Stimulated activated effector memory CD8-positive, alpha-beta T cell treated with anti-CD3 and anti-CD28 coated beads, Interleukin-12 subunit alpha, Interleukin-12 subunit beta, amount 100 ng/mL, for 72 hours (primary cell): Measurements from ENCODE around the gene GALNT14.

ENCODE experiments used
- ATAC-seq: fragments of 150-1000 bp; cut with Tn5 transposase; 2 replicates; pipeline ENCODE4 v1.10.0; 2021
- DNase-seq, 2 donors: peaks; one replicate each; pipeline ENCODE4 v3.0.0; 2021 to 2022; ENCODE audit warnings: low spot score in 2 of 2
- H3K27ac Mint-ChIP-seq: one replicate; pipeline ENCODE4 v1.8.0; 2022; ENCODE audit warnings: mild to moderate bottlenecking, mixed read lengths
- H3K36me3 Mint-ChIP-seq: one replicate; pipeline ENCODE4 v1.8.0; 2022; ENCODE audit warnings: mild to moderate bottlenecking, mixed read lengths
- H3K4me1 Mint-ChIP-seq: one replicate; pipeline ENCODE4 v1.8.0; 2022; ENCODE audit warnings: mixed read lengths
- H3K4me3 Mint-ChIP-seq: one replicate; pipeline ENCODE4 v1.8.0; 2022; ENCODE audit warnings: mild to moderate bottlenecking, mixed read lengths
- H3K9me3 Mint-ChIP-seq: one replicate; pipeline ENCODE4 v1.8.0; 2022; ENCODE audit warnings: mixed read lengths

GALNT14 gene

DNA sequence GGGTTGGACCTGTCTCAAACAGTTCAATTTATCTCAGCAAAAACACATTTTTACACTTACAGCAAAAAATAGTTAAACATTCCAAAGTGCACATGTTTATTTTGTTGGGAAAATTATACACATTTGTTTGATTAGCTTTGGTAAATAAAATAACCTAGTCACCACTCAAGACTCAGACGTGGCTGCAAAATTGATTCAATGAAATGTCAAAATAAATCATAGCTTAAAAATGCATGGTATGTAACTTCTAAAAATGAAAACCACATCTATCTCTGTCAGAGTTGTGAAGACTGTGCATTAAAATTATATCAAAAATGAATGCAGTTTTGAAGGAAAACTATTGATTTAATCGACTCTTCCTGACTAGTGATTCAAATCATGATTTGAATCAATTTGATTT is 56.7 kb downstream of the GALNT14 start:
- no peak overlapping the region for H3K4me3 Mint-ChIP-seq
- no peaks in the 10 kb centered on the region for H3K4me1 Mint-ChIP-seq
- no peaks in the 10 kb centered on the region for H3K36me3 Mint-ChIP-seq
- ATAC-seq (no peak), DNase-seq (no peak)
- H3K9me3 Mint-ChIP-seq, result no peaks in the 10 kb centered on the region
- no peak overlapping the region for H3K27ac Mint-ChIP-seq

DNA sequence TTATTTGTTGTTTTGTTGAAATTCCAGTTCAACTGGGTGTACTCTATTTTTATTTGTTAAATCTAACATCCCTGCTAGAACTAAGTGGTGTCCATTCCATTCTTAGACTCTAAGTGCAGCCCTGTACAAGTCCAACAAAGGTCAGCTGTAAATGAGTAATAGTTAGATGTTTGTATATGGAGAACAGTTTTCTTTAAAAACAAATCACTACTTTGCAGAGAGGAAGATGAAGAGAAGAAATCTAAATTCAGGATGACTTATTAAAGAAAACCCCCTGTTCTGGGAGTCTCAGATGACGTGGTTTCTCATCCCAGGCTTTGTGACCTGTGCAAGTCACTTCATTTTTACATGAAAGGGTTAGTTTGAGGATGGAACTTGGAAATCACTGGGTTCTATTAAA is 57.9 kb downstream of the GALNT14 start:
- no peaks in the 10 kb centered on the region for H3K36me3 Mint-ChIP-seq
- H3K9me3 Mint-ChIP-seq, result no peaks in the 10 kb centered on the region
- H3K4me1 Mint-ChIP-seq, result no peaks in the 10 kb centered on the region
- no peak overlapping the region for H3K4me3 Mint-ChIP-seq
- no peak overlapping the region for H3K27ac Mint-ChIP-seq
- DNase-seq (no peak), ATAC-seq (no peak)

DNA sequence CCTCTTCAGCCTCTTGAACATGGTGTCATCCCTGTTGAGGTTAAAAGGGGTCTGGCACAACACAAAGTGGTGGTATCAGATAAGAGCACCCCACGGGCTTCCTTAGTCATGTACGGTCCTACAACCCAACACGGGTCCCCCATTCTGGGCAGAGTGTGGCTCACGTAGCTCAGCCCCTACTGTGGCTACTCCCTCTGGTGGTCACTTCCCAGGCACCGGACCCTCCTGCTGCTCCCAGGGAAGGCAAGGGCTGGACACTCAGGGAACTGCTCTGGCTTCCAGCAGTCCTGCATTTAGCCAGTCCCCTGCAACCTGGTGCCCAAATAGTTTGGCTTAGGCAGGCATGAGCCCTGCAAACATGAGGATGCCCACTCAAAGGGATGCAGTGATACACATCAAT is 58.6 kb downstream of the GALNT14 start:
- Mint-ChIP-seq H3K27ac (no peak overlapping the region), H3K9me3 (no peaks in the 10 kb centered on the region), H3K4me1 (no peaks in the 10 kb centered on the region), H3K4me3 (no peak overlapping the region), H3K36me3 (no peaks in the 10 kb centered on the region)
- peak; percentile 24 for ATAC-seq
- DNase-seq, result no peak

DNA sequence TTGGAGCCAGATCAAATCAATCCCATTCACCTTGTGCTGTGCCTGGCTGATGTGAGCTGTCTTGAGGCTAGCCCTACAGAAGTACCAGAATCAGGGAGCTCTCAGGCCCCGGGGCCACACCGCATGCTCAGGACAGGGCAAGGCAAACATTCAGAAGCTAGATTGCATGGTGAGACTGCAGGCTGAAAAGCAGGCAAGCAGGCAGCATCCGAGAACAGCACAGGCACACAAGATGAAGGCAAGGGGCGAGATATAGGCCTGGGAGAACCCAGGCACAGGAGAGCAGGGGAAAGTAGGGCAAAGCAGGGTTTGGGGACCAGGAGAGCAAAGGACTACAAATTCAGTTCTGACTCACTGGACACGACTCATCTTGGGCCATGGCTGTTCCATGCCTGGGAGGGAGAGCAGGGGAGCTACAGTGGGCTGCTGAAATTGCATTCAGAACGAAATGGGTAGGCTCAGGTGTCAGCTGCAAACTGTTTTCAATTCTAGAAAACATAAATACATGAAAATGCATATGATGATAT is 59.6 kb downstream of the GALNT14 start:
- no peaks in the 10 kb centered on the region for H3K36me3 Mint-ChIP-seq
- no peak overlapping the region for H3K27ac Mint-ChIP-seq
- no peaks in the 10 kb centered on the region for H3K4me1 Mint-ChIP-seq
- no peak for ATAC-seq
- H3K4me3 Mint-ChIP-seq, result no peak overlapping the region
- no peak for DNase-seq
- H3K9me3 Mint-ChIP-seq, result no peaks in the 10 kb centered on the region

DNA sequence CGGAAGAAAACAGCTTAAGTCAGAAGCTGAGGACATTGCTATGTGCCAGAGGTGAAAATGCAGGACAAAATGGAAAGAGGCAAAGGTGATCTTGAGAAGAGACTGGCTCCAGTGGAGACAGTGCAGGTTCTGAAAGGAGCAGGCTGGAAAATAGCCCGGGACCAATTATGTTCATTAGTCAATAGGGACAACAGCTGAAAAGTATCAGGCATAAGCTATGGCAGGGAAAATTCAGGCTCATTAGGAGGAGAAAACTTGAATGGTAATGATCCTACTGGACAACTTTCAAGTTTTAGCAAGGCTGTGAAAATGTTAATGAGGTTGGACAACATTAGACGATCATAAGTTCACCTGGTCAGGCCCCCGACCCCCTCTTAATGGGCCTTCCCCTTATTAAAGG is 60.2 kb downstream of the GALNT14 start:
- DNase-seq (no peak), ATAC-seq (no peak)
- Mint-ChIP-seq H3K4me3 (no peak overlapping the region), H3K9me3 (no peaks in the 10 kb centered on the region), H3K36me3 (no peaks in the 10 kb centered on the region), H3K27ac (no peak overlapping the region), H3K4me1 (no peaks in the 10 kb centered on the region)

DNA sequence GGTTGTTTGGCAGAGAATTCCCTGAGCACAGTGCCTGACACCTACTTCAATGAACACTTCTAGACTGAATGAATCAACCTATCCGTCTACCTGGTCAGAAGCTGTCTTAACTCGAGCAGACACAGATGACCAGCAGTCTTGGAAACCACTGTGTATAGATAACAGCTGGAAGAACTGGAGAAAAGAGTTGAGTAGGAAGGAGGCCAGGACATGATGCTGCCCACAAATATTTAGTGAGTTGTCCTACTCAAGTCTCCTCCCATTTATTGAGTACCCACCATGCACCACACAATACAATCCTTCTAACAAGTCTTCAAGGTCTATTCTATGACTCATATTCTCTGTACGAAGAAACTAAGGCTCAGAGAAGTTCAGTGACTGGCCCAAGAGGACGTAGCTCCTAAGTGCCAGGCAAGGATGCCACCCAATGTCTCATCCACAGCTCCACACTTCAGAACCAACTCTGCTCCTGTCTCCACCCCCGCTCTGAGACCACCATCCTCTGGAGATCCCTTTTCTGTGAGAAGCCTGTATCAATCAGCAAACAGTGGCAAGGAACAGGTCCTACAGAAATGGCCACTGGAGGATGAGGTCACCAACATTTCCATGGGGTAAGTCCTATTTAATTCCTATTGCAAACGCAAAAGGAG is 62.2 kb downstream of the GALNT14 start:
- no peak overlapping the region for H3K4me3 Mint-ChIP-seq
- DNase-seq (no peak), ATAC-seq (no peak)
- H3K9me3 Mint-ChIP-seq, result no peaks in the 10 kb centered on the region
- H3K36me3 Mint-ChIP-seq, result no peaks in the 10 kb centered on the region
- peaks cover 5% of the 10 kb centered on the region for H3K4me1 Mint-ChIP-seq
- no peak overlapping the region for H3K27ac Mint-ChIP-seq

DNA sequence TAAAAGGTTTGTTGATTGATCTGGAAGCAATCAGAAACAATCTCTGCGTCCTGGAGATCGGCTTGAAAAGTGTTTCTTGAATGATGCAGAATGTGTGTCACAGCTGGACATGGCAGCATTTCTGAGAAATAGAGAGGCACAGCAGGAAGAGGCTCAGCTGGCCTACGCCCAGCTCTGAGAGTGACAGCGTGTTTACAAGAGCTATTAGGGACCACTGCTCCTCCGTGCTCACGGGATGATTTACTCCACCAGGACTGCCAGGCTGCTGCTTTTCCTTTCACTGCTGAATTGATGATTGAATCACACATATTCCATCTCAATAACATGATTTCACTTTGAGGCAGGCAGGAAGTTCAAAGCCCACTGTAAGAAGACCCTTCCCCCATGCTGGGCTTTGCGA is 62.8 kb downstream of the GALNT14 start:
- H3K27ac Mint-ChIP-seq, result no peak overlapping the region
- peaks cover 5% of the 10 kb centered on the region for H3K4me1 Mint-ChIP-seq
- DNase-seq (no peak), ATAC-seq (no peak)
- no peaks in the 10 kb centered on the region for H3K9me3 Mint-ChIP-seq
- H3K4me3 Mint-ChIP-seq, result no peak overlapping the region
- H3K36me3 Mint-ChIP-seq, result no peaks in the 10 kb centered on the region

DNA sequence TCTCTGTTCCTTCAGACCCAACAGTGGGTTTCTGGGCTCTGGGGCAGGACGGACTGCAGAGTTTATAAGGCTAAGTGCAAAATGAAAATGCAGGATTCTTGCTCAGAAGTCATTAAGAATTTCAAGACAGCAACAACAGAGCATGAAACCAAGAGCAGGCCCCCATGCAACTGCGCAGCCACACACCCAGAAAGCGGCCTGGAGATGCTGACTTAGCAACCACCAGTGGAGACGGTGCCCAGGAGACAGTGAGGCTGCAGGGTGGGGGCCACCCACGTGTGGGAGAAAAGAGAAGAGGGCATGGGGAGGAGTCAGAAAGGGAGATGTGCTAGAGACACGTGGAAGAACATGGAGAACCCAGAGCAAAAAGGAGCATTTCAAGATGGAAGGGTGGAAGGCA is 66.5 kb downstream of the GALNT14 start:
- Mint-ChIP-seq H3K4me1 (peaks cover 5% of the 10 kb centered on the region), H3K27ac (no peak overlapping the region), H3K36me3 (no peaks in the 10 kb centered on the region), H3K4me3 (no peak overlapping the region), H3K9me3 (no peaks in the 10 kb centered on the region)
- no peak for DNase-seq
- ATAC-seq, result no peak

DNA sequence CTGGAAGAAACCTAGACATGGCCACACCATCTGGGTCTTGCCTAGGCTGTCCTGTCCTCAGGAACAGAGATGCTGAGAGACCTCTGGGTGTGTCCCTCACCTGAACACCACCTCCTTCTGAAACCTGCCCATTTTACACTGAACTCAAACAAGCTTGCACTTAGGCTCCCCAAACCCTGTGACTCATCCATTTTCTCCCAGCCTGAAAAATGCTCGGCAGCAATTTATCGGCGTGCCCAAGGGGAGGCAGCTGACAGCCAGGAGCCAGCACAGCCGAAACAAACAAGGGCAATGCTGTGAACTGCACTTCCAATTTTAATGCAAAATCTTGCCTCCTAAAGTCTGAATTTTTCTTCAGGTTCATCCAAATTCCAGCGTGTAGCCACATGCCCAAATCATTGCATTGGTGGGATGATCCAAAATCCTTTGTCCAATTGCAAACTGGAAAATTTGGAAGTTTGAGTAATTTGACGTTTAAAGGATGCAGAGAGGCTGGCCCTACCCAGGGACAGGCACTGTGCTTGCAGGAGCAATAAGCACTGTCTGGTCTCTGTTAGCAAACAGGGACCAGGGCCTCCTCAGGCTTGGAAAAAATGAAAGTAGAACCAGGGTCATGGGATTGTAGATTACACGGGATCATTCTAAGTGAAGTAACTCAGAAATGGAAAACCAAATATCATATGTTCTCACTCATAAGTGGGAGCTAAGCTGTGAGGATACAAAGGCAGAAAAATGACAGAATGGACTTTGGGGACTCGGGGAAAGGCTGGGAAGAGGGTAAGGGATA is 67.7 kb downstream of the GALNT14 start:
- no peak overlapping the region for H3K4me3 Mint-ChIP-seq
- peaks cover 5% of the 10 kb centered on the region for H3K4me1 Mint-ChIP-seq
- no peak for ATAC-seq
- H3K9me3 Mint-ChIP-seq, result no peaks in the 10 kb centered on the region
- DNase-seq, result no peak
- H3K27ac Mint-ChIP-seq, result no peak overlapping the region
- no peaks in the 10 kb centered on the region for H3K36me3 Mint-ChIP-seq

DNA sequence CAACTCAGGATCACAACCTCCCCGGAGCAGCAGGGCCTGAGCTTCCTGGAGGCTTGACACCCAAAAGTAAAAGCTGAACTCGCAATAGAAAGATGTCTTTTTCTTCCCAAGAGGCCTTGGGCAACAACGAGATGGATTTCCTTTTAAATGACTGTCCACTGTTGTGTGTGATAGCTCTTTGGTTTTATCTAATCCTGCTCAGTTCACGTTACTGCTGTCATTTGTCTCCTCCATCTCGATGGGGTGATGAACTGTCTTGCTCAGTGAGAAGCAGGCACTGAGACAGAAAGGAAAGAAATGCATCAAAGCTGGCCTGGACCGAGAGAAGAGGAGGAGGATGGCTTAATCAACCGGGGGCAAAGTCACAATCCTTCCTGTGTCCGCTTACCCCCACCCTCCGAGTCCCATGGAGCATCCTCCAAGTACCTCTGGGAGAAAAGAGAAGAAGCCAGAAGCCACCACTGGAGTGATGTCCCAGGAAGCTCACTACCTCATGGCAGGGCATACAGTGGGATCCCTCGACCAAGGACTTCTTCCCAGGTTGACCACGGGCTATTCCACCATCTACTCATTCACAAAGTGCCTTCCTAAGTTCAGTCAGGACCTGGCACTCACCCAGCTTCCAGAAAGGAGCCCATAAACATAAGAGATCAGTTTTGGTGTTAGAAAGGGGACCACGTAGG is 68.5 kb downstream of the GALNT14 start:
- no peaks in the 10 kb centered on the region for H3K9me3 Mint-ChIP-seq
- H3K27ac Mint-ChIP-seq, result no peak overlapping the region
- DNase-seq (no peak), ATAC-seq (no peak)
- no peak overlapping the region for H3K4me3 Mint-ChIP-seq
- no peaks in the 10 kb centered on the region for H3K36me3 Mint-ChIP-seq
- peaks cover 5% of the 10 kb centered on the region for H3K4me1 Mint-ChIP-seq

DNA sequence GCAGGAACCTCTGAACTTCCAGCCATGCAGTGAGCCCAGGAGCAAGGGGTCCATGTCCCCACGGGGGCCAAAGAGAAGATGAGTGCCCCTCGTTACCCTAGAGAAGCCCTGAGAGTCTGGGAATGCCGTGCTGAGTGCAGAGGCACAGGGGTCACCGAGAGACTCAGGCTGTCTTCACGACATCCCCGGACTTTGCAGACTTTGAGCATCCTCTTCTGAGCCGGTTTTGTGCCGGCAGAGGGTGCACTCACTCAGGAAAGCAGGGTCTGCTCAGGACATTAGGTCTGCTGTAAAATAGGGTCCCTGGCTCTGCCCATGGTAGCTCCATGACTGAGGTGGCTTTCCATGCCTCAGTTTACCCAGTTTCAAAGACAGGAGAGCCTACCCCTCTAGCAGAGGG is 71.0 kb downstream of the GALNT14 start:
- no peaks in the 10 kb centered on the region for H3K9me3 Mint-ChIP-seq
- H3K36me3 Mint-ChIP-seq, result no peaks in the 10 kb centered on the region
- no peak overlapping the region for H3K4me3 Mint-ChIP-seq
- H3K27ac Mint-ChIP-seq, result no peak overlapping the region
- H3K4me1 Mint-ChIP-seq, result peaks cover 2% of the 10 kb centered on the region
- no peak for ATAC-seq
- DNase-seq, result no peak

DNA sequence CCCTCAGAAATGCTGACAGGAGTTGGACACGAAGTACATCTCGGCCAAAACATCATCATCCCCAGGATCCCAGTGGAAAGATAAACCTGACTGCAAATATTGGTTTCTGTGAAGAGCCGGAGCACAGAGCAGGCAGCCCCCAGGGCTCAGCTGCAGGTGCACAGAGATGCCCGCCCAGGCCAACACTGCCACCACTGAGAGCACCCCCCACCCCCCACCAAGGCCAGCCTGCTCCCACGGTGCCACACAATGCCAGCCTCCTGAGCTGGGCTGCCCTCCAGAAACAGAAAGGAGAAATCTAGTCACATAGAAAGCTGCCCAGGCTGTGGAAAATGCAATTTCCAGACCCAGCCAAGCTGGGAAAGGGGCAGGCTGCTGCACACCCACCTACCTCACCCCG is 71.7 kb downstream of the GALNT14 start:
- Mint-ChIP-seq H3K9me3 (no peaks in the 10 kb centered on the region), H3K27ac (no peak overlapping the region), H3K4me3 (no peak overlapping the region), H3K4me1 (no peaks in the 10 kb centered on the region), H3K36me3 (no peaks in the 10 kb centered on the region)
- DNase-seq (no peak), ATAC-seq (no peak)

DNA sequence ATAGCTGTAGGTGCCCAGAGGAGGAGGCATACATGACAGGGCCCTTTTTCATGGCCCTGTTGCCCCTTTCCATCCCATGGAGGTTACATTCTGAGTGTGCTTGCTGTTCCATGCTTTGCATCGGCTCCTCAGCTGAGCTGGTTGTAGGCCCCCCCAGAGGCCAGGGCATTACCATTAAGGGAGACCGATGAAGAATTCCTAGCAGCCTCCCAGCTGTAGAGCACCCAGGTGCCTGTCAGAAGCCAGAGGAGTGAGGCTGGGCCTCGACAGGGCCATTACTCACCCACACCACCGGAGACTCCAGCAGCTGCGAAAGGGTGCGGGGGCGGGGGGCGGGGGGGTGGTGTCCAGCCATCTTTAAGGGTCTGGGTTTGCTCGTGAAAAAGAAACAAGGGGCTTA is 72.2 kb downstream of the GALNT14 start:
- H3K4me1 Mint-ChIP-seq, result no peaks in the 10 kb centered on the region
- ATAC-seq (no peak), DNase-seq (no peak)
- H3K36me3 Mint-ChIP-seq, result no peaks in the 10 kb centered on the region
- no peak overlapping the region for H3K4me3 Mint-ChIP-seq
- H3K9me3 Mint-ChIP-seq, result no peaks in the 10 kb centered on the region
- no peak overlapping the region for H3K27ac Mint-ChIP-seq

DNA sequence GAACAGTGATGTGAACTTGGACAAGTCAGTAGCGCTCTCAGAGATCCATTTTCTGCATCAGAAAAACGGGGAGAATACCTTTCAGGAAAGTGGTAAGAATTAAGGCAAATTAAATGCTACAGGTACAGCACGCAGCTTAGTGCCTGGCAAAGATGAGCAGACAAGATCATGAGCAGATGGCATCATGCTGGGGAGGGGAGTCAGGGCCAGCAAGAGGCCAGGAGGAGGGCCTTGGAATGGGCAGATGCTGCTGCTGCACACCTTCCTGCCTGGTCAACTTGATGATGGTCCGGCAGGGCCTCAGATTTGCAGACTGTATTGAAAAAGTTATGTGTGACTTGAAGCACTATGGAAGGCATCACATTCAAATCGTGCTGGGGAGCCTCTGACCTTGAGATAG is 72.9 kb downstream of the GALNT14 start:
- no peaks in the 10 kb centered on the region for H3K4me1 Mint-ChIP-seq
- H3K36me3 Mint-ChIP-seq, result no peaks in the 10 kb centered on the region
- DNase-seq (no peak), ATAC-seq (no peak)
- no peaks in the 10 kb centered on the region for H3K9me3 Mint-ChIP-seq
- H3K27ac Mint-ChIP-seq, result no peak overlapping the region
- H3K4me3 Mint-ChIP-seq, result no peak overlapping the region

DNA sequence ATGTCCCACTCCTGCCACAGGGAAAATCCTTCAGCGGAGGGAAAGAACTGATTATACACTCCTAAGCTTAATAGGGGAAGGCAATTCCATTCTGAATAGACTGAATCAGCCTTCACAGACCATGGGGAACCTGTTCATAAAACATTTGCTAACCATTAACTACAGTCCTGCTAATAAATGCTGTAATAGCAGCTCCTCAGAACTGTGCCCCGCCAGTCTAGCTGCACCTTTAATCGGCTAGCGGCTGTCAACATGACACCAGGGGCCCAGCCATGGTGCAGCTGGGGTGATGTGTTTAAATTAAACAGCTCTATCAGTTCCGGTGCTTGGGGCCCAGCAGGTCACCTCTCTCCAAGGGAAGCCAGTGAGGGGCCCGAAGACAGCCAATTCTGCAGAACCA is 77.8 kb downstream of the GALNT14 start:
- ATAC-seq (no peak), DNase-seq (no peak)
- no peak overlapping the region for H3K4me3 Mint-ChIP-seq

More for the DNA sequence above, 77.8 kb downstream of the GALNT14 start:
- H3K36me3 Mint-ChIP-seq, result no peaks in the 10 kb centered on the region
- H3K27ac Mint-ChIP-seq, result no peak overlapping the region
- H3K9me3 Mint-ChIP-seq, result no peaks in the 10 kb centered on the region
- no peaks in the 10 kb centered on the region for H3K4me1 Mint-ChIP-seq
